ENCODE measurements around the gene IQCE.

DNA sequence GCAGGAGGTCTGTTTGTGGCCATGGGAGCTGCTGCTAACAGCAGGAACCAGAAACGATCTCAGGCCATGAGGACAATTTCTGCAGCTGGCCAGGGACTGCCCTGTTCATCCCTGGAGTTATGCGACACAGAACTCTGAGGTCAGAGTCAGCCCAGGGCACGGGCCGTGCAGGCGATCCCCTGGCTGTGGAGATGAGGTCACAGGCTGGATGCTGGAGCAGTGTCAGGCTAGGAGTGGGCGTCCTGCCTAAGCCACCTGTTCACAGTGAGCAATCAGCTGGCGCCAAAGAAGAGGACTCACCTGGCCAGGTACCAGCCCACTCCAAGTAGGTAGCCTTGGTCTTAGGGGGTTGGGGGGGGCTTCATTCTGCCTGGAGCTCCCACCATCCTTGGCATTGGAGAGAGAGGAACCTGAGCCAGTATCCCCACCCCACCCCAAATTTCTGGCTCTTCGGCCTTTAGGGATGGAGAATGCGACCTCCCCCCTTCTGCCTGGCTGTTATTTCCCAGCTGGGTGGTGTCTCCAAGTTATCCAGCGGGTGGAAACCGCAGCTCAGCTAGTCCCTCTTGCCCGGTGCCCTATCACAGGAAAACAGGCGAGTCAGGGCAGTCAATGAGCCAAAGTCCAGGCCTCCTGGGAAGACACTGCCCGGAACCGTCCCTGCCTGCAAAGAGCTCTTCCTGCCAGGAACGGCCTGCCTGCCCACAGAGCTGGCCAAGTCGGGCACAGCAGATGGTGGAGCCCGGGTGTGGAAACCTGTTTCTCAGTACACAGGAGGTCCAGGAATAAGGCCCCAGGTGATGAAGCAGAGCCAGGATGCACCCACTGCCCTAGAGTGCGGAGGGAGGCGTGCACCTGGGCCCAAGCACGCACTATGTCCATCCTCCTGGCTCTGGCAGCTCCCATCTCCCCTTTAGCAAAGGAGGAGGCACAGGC, 71.2 kb downstream of the IQCE start:
- TF ChIP-seq, protein P1, sequence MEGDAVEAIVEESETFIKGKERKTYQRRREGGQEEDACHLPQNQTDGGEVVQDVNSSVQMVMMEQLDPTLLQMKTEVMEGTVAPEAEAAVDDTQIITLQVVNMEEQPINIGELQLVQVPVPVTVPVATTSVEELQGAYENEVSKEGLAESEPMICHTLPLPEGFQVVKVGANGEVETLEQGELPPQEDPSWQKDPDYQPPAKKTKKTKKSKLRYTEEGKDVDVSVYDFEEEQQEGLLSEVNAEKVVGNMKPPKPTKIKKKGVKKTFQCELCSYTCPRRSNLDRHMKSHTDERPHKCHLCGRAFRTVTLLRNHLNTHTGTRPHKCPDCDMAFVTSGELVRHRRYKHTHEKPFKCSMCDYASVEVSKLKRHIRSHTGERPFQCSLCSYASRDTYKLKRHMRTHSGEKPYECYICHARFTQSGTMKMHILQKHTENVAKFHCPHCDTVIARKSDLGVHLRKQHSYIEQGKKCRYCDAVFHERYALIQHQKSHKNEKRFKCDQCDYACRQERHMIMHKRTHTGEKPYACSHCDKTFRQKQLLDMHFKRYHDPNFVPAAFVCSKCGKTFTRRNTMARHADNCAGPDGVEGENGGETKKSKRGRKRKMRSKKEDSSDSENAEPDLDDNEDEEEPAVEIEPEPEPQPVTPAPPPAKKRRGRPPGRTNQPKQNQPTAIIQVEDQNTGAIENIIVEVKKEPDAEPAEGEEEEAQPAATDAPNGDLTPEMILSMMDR (conservative IDR thresholded peaks at IDR 0.05): no peak
- no peak for TF ChIP-seq EZH2 (IDR thresholded peaks at IDR 0.05; ENCODE audit: low read depth)

All from PC-9 (cell line).